GM12891 (cell line): ENCODE data around the gene SLC44A1.

Experiments used
- DNase-seq: peaks from one replicate; pipeline ENCODE4 v3.0.0; 2011; ENCODE audit warnings: low spot score; ENCODE audit not compliant: insufficient read length
- FAIRE-seq: peaks from 2 replicates; lab custom pipeline; 2011; peaks lifted over from hg19 to GRCh38; lab: Jason Lieb, UNC
- PAX5 ChIP-seq: IDR thresholded peaks from 2 replicates; pipeline ENCODE4 v1.6.1; 2011; ENCODE audit warnings: low read length, moderate library complexity, mild to moderate bottlenecking; ENCODE audit not compliant: insufficient read depth, severe bottlenecking
- POLR2A ChIP-seq: IDR thresholded peaks from 2 replicates; pipeline ENCODE4 v1.6.1; 2011; ENCODE audit warnings: low read depth, low read length, control low read depth
- POLR2AphosphoS5 ChIP-seq: IDR thresholded peaks from 2 replicates; pipeline ENCODE4 v1.6.1; 2011; ENCODE audit warnings: low read depth, low read length, control low read depth
- POU2F2 ChIP-seq: IDR thresholded peaks from 2 replicates; pipeline ENCODE4 v1.6.1; 2011; ENCODE audit warnings: low read depth, mild to moderate bottlenecking, control low read depth, low read length, moderate library complexity
- SPI1 ChIP-seq: IDR thresholded peaks from 2 replicates; pipeline ENCODE4 v1.6.1; 2011; ENCODE audit warnings: low read depth, low read length, control low read depth
- TAF1 ChIP-seq: IDR thresholded peaks from 2 replicates; pipeline ENCODE4 v1.6.1; 2011; ENCODE audit warnings: low read depth, low read length, control low read depth

The SLC44A1 gene

DNA sequence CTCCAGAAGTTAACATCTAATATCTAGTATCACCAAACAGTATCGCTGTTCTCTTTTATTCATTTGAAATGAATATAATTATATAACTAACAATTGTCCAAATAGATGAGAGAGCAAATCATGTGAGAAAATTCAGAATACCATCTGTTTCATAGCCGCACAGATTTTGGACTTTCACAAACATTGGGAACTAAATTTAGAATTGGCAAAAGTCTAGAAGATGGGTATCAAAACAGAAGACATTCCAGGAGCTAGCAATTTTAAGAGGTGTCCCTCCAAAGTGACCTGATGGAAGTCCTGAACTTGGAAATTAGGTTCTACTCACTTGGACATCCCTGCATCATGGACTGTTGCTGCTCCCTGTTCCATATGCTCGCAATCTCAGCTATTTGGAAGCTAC, 146.4 kb downstream of the SLC44A1 start:
- DNase-seq (no peak), FAIRE-seq (no peak)
- no peak for TF ChIP-seq POLR2AphosphoS5
- TF ChIP-seq SPI1 = no peak
- TF ChIP-seq POLR2A = no peak
- TF ChIP-seq POU2F2 = no peak
- no peak for TF ChIP-seq PAX5
- TF ChIP-seq TAF1 = no peak

DNA sequence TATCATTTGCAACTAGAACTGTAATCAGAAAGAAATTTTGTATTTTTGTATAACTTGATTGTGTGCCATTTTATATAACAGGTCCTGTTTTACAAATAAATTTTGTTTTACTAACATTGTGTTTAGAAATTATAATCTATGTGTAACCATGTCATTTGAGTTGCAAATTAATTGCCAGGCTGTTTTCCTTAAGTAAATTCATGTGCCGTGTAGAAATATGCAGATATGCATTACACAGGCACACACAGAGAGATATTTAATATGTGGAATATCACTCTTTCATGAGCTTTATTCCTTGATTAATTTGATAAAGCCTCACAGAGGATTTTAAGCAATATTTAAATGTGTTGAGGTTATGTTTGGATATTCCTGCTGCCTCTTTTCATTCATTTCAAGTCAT, 146.8 kb downstream of the SLC44A1 start:
- TF ChIP-seq TAF1 (no peak), PAX5 (no peak), SPI1 (no peak), POU2F2 (no peak), POLR2A (no peak), POLR2AphosphoS5 (no peak)
- no peak for FAIRE-seq
- DNase-seq = no peak

DNA sequence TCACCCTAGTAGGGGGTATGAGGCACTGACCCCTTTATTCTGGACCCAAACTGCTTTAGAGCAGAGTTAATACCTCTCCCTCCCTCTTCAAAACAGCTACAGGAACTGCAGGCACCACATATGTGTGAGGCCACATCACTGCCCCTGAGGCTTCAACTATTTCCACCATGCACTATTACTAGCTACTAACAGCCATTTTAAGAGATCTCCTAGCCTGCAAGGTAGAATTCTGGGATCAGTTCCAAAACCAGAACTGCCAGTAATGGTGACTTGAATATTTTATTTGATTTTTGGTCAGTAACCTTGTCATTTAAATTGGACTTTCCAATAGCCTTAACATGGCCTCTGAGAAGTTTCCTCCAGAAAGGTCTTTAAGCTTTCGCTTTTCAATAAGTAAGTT, 148.1 kb downstream of the SLC44A1 start:
- TF ChIP-seq POLR2AphosphoS5 (no peak), TAF1 (no peak), PAX5 (no peak), POLR2A (no peak), POU2F2 (no peak), SPI1 (no peak)
- DNase-seq = no peak
- FAIRE-seq = no peak

DNA sequence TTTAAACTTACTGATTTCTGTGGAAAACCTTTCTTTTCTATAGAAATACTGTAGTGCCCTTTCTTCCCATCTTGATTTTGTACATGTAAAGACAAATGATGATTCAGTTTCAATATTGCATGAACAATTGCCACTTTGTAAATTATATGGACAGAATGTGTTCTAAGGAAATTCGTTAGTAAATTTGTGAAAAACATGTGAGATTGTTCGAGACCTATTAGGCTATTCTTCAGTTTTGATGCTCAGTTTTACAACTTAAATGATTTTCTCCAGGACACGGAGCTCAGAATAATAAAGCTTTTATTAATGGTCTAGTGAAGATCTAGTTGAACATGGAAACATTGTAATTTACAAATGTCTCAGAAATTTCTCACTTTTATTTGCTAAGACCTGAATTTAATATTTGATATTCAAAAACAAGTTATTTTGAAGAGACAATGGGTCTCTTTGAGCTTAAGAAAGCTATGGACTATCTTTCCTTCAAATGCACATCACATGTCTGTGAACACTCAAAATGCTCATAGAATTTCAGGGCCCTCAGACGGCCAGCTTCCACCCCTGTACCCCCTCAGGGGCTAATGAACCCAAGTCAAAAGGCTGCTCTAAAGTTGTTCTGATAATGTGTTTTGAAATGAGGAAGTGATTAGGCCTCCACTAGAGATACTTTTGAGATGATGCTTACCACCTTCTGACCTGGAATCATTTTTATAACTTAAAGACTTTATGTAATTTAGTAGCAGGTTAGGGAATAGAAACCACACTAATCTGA, 149.3 kb downstream of the SLC44A1 start:
- FAIRE-seq = no peak
- TF ChIP-seq POLR2AphosphoS5 (no peak), SPI1 (peak; percentile 69)
- no peak for DNase-seq

DNA sequence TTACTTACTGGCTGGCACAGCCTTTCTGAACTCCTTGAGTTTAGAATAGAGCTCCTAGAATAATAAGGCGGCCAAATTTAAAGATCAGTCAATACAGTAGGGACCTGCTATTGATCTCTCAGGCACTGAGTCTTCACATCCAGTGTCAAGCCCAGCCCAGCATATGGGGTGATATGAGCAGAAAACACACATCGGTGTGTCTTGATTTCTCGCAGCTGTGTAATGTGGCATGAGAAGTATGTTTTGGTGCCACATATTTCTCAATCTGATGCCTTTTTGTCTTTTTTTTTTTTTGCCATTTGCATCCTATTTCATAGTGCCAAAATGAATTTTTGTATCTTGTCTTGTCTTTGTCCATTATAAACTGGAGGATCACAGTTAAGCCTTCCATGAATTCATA, 152.0 kb downstream of the SLC44A1 start:
- no peak for TF ChIP-seq POU2F2
- no peak for TF ChIP-seq POLR2A
- no peak for TF ChIP-seq PAX5
- TF ChIP-seq POLR2AphosphoS5 = no peak
- no peak for TF ChIP-seq SPI1
- TF ChIP-seq TAF1 = no peak
- no peak for FAIRE-seq
- no peak for DNase-seq

DNA sequence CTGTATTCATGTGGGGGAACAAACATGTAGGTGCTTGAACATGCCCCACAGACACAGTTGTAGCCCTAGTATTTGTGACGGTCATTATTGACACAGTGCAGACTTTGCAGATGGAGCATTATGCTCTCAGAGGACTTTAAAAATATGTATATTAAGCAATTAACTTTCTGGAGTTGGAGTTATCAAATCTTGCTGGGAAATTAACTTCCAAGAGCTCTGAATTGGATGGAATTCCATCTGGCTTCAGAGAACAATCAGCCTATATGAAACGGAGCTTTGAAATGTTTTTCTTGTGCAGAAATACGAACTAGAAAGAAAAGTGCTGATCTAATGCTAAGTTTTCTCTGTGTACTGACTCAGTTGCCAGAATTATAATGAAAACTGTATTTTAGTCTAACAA, 152.4 kb downstream of the SLC44A1 start:
- DNase-seq (no peak), FAIRE-seq (no peak)
- no peak for TF ChIP-seq PAX5
- TF ChIP-seq SPI1 = no peak
- TF ChIP-seq TAF1 = no peak
- TF ChIP-seq POU2F2 = no peak
- no peak for TF ChIP-seq POLR2A
- TF ChIP-seq POLR2AphosphoS5 = no peak

DNA sequence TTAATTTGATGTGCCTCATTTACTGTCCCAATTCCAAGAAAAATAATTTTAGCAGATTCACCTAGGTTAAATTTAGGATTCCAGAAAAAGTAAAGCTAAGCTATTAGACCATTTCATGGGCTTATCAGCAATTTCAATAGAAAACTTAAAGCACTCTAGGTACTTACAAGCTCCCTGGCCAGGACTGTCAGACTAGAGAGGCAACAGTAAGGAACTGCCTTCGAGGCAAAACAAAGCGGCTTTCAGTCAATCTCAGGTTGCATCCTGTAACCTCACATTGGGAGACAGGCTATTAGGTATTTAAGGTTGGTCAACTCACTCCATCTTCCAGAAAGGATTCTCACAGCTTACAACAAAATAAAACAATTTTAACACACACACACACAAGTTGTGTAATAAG, 154.7 kb downstream of the SLC44A1 start:
- no peak for FAIRE-seq
- DNase-seq = no peak
- no peak for TF ChIP-seq PAX5

DNA sequence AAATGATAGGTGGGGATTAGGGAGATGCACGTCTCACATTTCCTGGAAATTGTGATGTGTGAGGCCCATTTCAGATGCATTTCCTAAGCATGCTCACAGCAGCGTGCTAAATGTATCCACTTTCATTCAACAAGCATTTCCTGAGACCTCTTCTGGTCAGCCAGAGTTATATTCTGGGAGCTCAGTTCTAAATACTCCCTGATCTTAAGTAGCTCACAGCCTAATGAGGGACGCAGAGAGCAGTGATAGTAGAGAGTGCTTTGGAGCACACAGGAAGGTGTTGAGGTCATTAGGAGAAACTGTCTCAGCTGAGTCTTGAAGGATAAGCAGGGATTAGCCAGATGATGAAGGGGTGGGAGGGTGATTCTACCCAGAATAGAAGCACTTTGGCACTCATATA, 157.2 kb downstream of the SLC44A1 start:
- FAIRE-seq (no peak), DNase-seq (no peak)
- TF ChIP-seq SPI1 = no peak
- TF ChIP-seq POLR2AphosphoS5 = no peak
- TF ChIP-seq TAF1 = no peak
- TF ChIP-seq POU2F2 = no peak
- TF ChIP-seq POLR2A = no peak
- TF ChIP-seq PAX5 = no peak

DNA sequence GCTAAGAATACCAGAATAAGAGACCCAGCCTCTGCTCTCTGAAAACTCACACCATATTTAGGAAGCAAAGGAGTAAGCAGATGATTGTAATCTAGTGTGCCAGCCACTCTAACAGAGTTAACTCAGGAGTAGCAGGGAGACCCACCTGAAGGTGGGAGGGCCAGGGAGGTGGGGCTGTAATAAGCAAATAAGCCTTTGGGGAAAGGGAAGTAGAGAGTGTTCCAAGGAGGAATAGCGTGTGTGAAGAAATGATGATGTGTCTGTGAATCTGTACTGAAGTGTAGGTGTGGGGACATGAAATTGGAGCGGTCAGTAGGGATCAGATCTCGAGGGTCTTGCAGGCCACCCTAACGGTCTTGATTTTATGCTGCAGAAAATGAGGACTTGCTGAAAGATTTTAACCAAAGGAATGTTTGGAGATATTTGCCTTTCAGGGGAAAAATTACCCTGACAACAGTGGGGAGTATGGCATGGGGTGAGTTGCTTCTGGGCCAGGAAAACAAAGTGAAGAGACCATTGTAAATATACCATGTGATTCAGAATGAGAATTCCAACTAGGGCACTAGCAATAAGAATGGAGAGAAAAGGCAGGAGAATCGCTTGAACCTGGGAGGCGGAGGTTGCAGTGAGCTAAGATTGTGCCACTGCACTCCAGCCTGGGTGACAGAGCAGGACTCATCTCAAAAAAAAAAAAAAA, 159.2 kb downstream of the SLC44A1 start:
- no peak for FAIRE-seq
- no peak for DNase-seq
- TF ChIP-seq SPI1 = no peak

DNA sequence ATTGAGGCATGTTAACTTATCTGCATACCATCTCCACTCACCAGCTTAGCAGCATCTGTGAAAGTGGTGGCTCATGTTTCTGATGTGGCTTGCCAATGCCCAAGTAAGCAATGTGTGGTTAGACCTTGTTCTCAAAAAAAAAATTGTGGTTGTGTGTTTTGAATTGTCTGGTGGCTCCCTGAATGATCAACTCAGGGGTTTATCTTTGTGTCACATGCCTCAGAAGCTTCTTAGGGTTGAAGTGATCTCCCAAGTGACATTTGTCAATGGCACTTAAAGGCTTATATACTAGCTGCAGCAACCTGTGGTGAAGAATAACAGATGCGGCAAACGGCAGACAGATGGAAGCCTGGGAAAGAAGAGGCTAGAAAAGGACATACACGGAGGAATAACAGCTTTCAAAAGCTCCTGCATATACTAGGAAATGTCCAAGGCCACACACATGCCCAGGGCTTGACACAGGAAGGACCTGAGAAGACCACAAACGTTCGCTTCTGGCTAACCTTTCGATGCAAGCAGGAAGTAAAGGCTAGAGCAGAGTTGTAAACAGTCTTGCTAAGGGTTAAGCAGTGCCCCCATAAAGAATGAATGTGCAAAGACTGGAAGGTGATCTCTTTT, 161.2 kb downstream of the SLC44A1 start:
- DNase-seq (no peak), FAIRE-seq (peak; percentile 90)
- TF ChIP-seq POU2F2 (peak; percentile 76), POLR2AphosphoS5 (no peak)
